Mesenchymal stem cell (in vitro differentiated cells and primary cell): ENCODE data around the gene GLRA3.
A peak's percentile ranks its signal among the peaks of the same experiment; 100 is the strongest.
"Not testable (repeated sequence)": the region's sequence is repeated elsewhere in the genome, so short reads cannot be mapped to it uniquely, and the experiment has no call there.

Source experiments
- DNase-seq: peaks from one replicate; pipeline ENCODE4 v3.0.0-alpha.2; 2013
- H2AFZ ChIP-seq: one replicate; pipeline ENCODE4 v1.6.1; 2013; ENCODE audit warnings: low read depth, mild to moderate bottlenecking, control low read depth, inconsistent platforms, low read length, moderate library complexity
- H2AK5ac ChIP-seq: 2 replicates; pipeline ENCODE4 v1.6.1; 2013; ENCODE audit warnings: low read length, moderate library complexity, mild to moderate bottlenecking, inconsistent platforms; ENCODE audit not compliant: severe bottlenecking
- H2BK120ac ChIP-seq: one replicate; pipeline ENCODE4 v1.6.1; 2013; ENCODE audit warnings: low read depth, mild to moderate bottlenecking, inconsistent platforms, low read length, moderate library complexity
- H2BK12ac ChIP-seq, 2 experiments: one replicate each; pipeline ENCODE4 v1.6.1; 2013; ENCODE audit warnings: inconsistent platforms in 2 of 2, low read length in 2 of 2, mild to moderate bottlenecking in 2 of 2, moderate library complexity in 2 of 2, control low read depth in 1 of 2
- H2BK15ac ChIP-seq: one replicate; pipeline ENCODE4 v1.6.1; 2013; ENCODE audit warnings: mild to moderate bottlenecking, low read depth, inconsistent platforms; ENCODE audit not compliant: poor library complexity, severe bottlenecking
- H2BK5ac ChIP-seq: 2 replicates; pipeline ENCODE4 v1.6.1; 2013; ENCODE audit warnings: low read depth, mild to moderate bottlenecking, low read length, control low read depth, inconsistent platforms; ENCODE audit not compliant: poor library complexity, severe bottlenecking
- H3K14ac ChIP-seq, 2 experiments: one replicate each; pipeline ENCODE4 v1.6.1; 2013; ENCODE audit warnings: inconsistent platforms in 2 of 2, low read length in 2 of 2, control low read depth in 1 of 2, mild to moderate bottlenecking in 1 of 2, moderate library complexity in 1 of 2
- H3K18ac ChIP-seq, 2 experiments: one replicate each; pipeline ENCODE4 v1.6.1; 2013; ENCODE audit warnings: inconsistent platforms in 2 of 2, low read length in 2 of 2, control low read depth in 1 of 2, low read depth in 1 of 2, mild to moderate bottlenecking in 1 of 2
- H3K23ac ChIP-seq, 2 experiments: one replicate each; pipeline ENCODE4 v1.6.1; 2013; ENCODE audit warnings: inconsistent platforms in 2 of 2, low read length in 2 of 2, mild to moderate bottlenecking in 2 of 2, moderate library complexity in 2 of 2, control low read depth in 1 of 2
- H3K27ac ChIP-seq: 2 replicates; pipeline ENCODE4 v1.5.1; 2013; ENCODE audit warnings: mild to moderate bottlenecking, moderate library complexity, low read length, control low read depth, inconsistent platforms; ENCODE audit not compliant: poor library complexity, severe bottlenecking
- H3K27me3 ChIP-seq, 2 experiments: 2 replicates each; pipeline versions ENCODE4 v1.6.1 to v1.7.0; 2013; ENCODE audit warnings: low read length in 2 of 2, mild to moderate bottlenecking in 2 of 2, moderate library complexity in 2 of 2, control low read depth in 1 of 2, inconsistent platforms in 1 of 2; ENCODE audit not compliant: control insufficient read depth in 1 of 2, insufficient read depth in 1 of 2
- H3K36me3 ChIP-seq, 2 experiments: 2 replicates each; pipeline versions ENCODE4 v1.6.1 to v1.7.0; 2013; ENCODE audit warnings: low read length in 2 of 2, control low read depth in 1 of 2, inconsistent platforms in 1 of 2, low read depth in 1 of 2, mild to moderate bottlenecking in 1 of 2; ENCODE audit not compliant: insufficient read depth in 2 of 2, control insufficient read depth in 1 of 2
- H3K4ac ChIP-seq, 2 experiments: one replicate each; pipeline ENCODE4 v1.6.1; 2013; ENCODE audit warnings: inconsistent platforms in 2 of 2, low read length in 2 of 2, mild to moderate bottlenecking in 2 of 2, moderate library complexity in 2 of 2, control low read depth in 1 of 2, low read depth in 1 of 2
- H3K4me1 ChIP-seq: 2 replicates; pipeline ENCODE4 v1.6.1; 2013; ENCODE audit warnings: low read depth, low read length, control low read depth; ENCODE audit not compliant: control insufficient read depth, insufficient read depth
- H3K4me2 ChIP-seq: 2 replicates; pipeline ENCODE4 v1.6.1; 2013; ENCODE audit warnings: low read length, mild to moderate bottlenecking, inconsistent platforms; ENCODE audit not compliant: poor library complexity, severe bottlenecking
- H3K4me3 ChIP-seq, 2 experiments: 2 replicates each; pipeline versions ENCODE4 v1.5.1 to v1.7.0; 2013; ENCODE audit warnings: low read length in 2 of 2, mild to moderate bottlenecking in 2 of 2, control low read depth in 1 of 2, low read depth in 1 of 2; ENCODE audit not compliant: insufficient read depth in 1 of 2
- H3K79me1 ChIP-seq: replicated peaks from 2 replicates; pipeline ENCODE4 v1.6.1; 2013; ENCODE audit warnings: mild to moderate bottlenecking, control low read depth, low read length, inconsistent platforms; ENCODE audit not compliant: poor library complexity, severe bottlenecking
- H3K9ac ChIP-seq: 2 replicates; pipeline ENCODE4 v1.7.0; 2013; ENCODE audit warnings: mild to moderate bottlenecking, low read length, moderate library complexity
- H3K9me3 ChIP-seq: 2 replicates; pipeline ENCODE4 v1.7.0; 2013; ENCODE audit warnings: mild to moderate bottlenecking, low read length; ENCODE audit not compliant: control insufficient read depth
- H4K8ac ChIP-seq: one replicate; pipeline ENCODE4 v1.6.1; 2013; ENCODE audit warnings: inconsistent platforms, mild to moderate bottlenecking, low read length, moderate library complexity
- H4K91ac ChIP-seq: one replicate; pipeline ENCODE4 v1.6.1; 2013; ENCODE audit warnings: mild to moderate bottlenecking, low read length, inconsistent platforms
- whole genome bisulfite sequencing: methylation state at CpG from one replicate; pipeline ENCODE4 v1.1.7; 2013; ENCODE audit warnings: mixed read lengths; 5-methylcytosine and 5-hydroxymethylcytosine counted together

Gene GLRA3

DNA sequence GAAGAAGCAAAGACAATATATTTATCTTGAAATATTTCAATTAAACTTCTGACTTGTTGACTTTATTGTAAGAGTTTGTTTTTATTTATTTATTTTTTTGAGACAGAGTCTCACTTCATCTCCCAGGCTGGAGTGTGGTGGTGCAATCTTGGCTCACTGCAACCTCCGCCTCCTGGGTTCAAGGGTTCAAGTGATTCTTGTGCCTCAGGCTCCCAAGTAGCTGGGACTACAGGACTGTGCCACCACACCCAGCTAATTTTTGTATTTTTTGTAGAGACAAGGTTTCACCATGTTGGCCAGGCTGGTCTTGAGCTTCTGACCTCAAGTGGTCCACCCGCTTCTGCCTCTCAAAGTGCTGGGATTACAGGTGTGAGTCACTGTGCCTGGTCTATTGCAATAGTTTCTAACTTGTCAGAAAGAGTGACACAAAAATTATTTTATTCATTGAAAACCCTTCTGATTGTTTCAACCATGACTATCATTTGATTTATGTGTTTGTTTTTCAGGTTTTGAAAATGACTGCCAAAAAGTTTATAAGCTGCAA is 199.1 kb downstream of the GLRA3 start:
- H2BK120ac ChIP-seq, H3K79me1 ChIP-seq, H3K9me3 ChIP-seq, DNase-seq, H4K8ac ChIP-seq, H3K36me3 ChIP-seq, H3K27ac ChIP-seq, H2BK5ac ChIP-seq, H3K4ac ChIP-seq, H2BK15ac ChIP-seq, H3K9ac ChIP-seq, H3K4me2 ChIP-seq, H3K14ac ChIP-seq, H3K4me1 ChIP-seq, H3K23ac ChIP-seq, H4K91ac ChIP-seq, H2AFZ ChIP-seq, H3K4me3 ChIP-seq, H2BK12ac ChIP-seq, H3K18ac ChIP-seq, H2AK5ac ChIP-seq, H3K27me3 ChIP-seq: not testable (repeated sequence)
- WGBS = 83% methylated on average over 2 of the region's 2 CpGs

GRCh38 chr4:174629265-174629664 is 199.8 kb downstream of the GLRA3 start:
- H3K4ac ChIP-seq = no peak overlapping the region
- H2AK5ac ChIP-seq = no peak overlapping the region
- no peak overlapping the region for H4K8ac ChIP-seq
- H3K36me3 ChIP-seq = no peaks in the 10 kb centered on the region
- no peaks in the 10 kb centered on the region for H3K79me1 ChIP-seq
- H2BK5ac ChIP-seq = no peak overlapping the region
- H3K27me3 ChIP-seq = no peaks in the 10 kb centered on the region
- no peak overlapping the region for H3K9ac ChIP-seq
- peak; percentile 12 for DNase-seq
- WGBS = 100% methylated on average over 1 of the region's 2 CpGs
- H2BK15ac ChIP-seq = no peak overlapping the region
- H4K91ac ChIP-seq = no peak overlapping the region
- H3K14ac ChIP-seq = no peak overlapping the region
- H3K9me3 ChIP-seq = no peaks in the 10 kb centered on the region
- H3K4me1 ChIP-seq = no peaks in the 10 kb centered on the region
- no peak overlapping the region for H3K4me2 ChIP-seq
- no peak overlapping the region for H3K23ac ChIP-seq
- no peak overlapping the region for H2AFZ ChIP-seq
- H2BK12ac ChIP-seq = no peak overlapping the region
- H3K27ac ChIP-seq = no peak overlapping the region
- no peak overlapping the region for H3K4me3 ChIP-seq
- H3K18ac ChIP-seq = no peak overlapping the region
- no peak overlapping the region for H2BK120ac ChIP-seq

DNA sequence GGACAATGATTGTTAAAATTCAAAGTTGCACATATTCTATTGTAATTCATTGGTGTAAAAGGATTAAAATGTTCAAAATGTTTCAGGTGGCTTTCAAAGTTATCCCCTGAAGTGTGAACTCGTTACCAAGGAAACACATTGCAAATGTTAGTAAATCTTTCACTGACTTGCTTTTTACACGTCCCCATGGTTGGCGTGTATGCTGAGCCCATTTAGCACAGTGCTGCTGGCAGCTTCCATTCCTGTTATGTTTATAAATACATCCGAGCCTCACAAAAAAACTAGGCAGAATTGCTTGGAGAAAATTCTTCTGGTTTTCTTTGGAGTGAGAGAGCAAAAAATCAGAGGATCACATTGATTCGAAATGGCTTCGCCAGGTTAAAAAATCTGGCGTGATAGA is 200.9 kb downstream of the GLRA3 start:
- Histone ChIP-seq H4K8ac (no peak overlapping the region), H3K27me3 (no peaks in the 10 kb centered on the region), H3K9me3 (no peaks in the 10 kb centered on the region), H3K18ac (no peak overlapping the region), H3K4me2 (no peak overlapping the region), H2AFZ (no peak overlapping the region), H2BK5ac (no peak overlapping the region), H3K36me3 (no peaks in the 10 kb centered on the region), H4K91ac (no peak overlapping the region), H3K27ac (no peak overlapping the region), H2BK120ac (no peak overlapping the region), H3K4ac (no peak overlapping the region), H2BK12ac (no peak overlapping the region), H2BK15ac (no peak overlapping the region), H3K23ac (no peak overlapping the region), H3K4me1 (no peaks in the 10 kb centered on the region), H3K4me3 (no peak overlapping the region), H2AK5ac (no peak overlapping the region), H3K79me1 (no peaks in the 10 kb centered on the region), H3K14ac (no peak overlapping the region), H3K9ac (no peak overlapping the region)
- WGBS = 84% methylated on average over 3 of the region's 7 CpGs
- no peak for DNase-seq

- WGBS = no CpG with 5 or more reads among the region's 2 CpGs
- Histone ChIP-seq H3K14ac (no peak overlapping the region), H2BK15ac (no peak overlapping the region), H2BK5ac (no peak overlapping the region), H2AK5ac (no peak overlapping the region), H3K18ac (no peak overlapping the region), H2BK12ac (no peak overlapping the region), H4K91ac (no peak overlapping the region), H3K4me1 (no peaks in the 10 kb centered on the region), H3K79me1 (no peaks in the 10 kb centered on the region), H3K4ac (no peak overlapping the region), H3K27me3 (no peaks in the 10 kb centered on the region), H2AFZ (no peak overlapping the region), H3K9ac (no peak overlapping the region), H3K27ac (no peak overlapping the region), H3K4me3 (no peak overlapping the region), H3K36me3 (no peaks in the 10 kb centered on the region), H3K9me3 (no peaks in the 10 kb centered on the region), H4K8ac (no peak overlapping the region), H2BK120ac (no peak overlapping the region), H3K23ac (no peak overlapping the region), H3K4me2 (no peak overlapping the region)
- DNase-seq = no peak
Measured at GRCh38 chr4:174627473-174627872, 201.6 kb downstream of the GLRA3 start.
